Left ventricle myocardium inferior (tissue), 1 donor: ENCODE data around the gene LONP1. TPM values are rescaled to one million over a fixed set of nuclear protein-coding genes. Genes with fewer than 3 reads are reported as not detected.

ENCODE experiments used
- DNase-seq: peaks from one replicate; pipeline ENCODE4 v3.0.0-alpha.2; 2020
- H3K27ac ChIP-seq: fragments of 200-600 bp; replicated peaks from 2 replicates; pipeline ENCODE4 v1.8.0; 2021
- H3K27me3 ChIP-seq: fragments of 200-600 bp; 2 replicates; pipeline ENCODE4 v1.8.0; 2021; ENCODE audit warnings: low read depth
- H3K36me3 ChIP-seq: fragments of 200-600 bp; 2 replicates; pipeline ENCODE4 v1.8.0; 2021
- H3K4me1 ChIP-seq: fragments of 200-600 bp; 2 replicates; pipeline ENCODE4 v1.8.0; 2021
- H3K4me3 ChIP-seq: fragments of 200-600 bp; 2 replicates; pipeline ENCODE4 v1.8.0; 2021; ENCODE audit warnings: mild to moderate bottlenecking, moderate library complexity
- H3K9me3 ChIP-seq: fragments of 200-600 bp; replicated peaks from 2 replicates; pipeline ENCODE4 v1.8.0; 2021
- intact Hi-C: fragments of 100-400 bp; cut with micrococcal nuclease; formaldehyde crosslinking; loops from one replicate; pipeline ENCODE4 v1.11.0; 2022
- total RNA-seq: library from RNA; stranded (reverse); fragmentation: NEBNext Ultra II Directional; extraction: Animal tissue kit (Norgen Biotek cat#: 25700); gene quantifications from one replicate; pipeline ENCODE4 v1.2.1, GENCODE V29; 2021
- TF ChIP-seq, protein P1 (sequence below): fragments of 200-600 bp; IDR thresholded peaks from 2 replicates; pipeline ENCODE4 v1.8.0; 2021; ENCODE audit warnings: antibody characterized with exemption, mild to moderate bottlenecking, borderline replicate concordance
- donor health status: DM: no; HTN: yes; CAD: no; lungs with severe emphysema.

LONP1 gene
- total RNA-seq, 1 donor from 2014 or later, result 104 TPM

DNA sequence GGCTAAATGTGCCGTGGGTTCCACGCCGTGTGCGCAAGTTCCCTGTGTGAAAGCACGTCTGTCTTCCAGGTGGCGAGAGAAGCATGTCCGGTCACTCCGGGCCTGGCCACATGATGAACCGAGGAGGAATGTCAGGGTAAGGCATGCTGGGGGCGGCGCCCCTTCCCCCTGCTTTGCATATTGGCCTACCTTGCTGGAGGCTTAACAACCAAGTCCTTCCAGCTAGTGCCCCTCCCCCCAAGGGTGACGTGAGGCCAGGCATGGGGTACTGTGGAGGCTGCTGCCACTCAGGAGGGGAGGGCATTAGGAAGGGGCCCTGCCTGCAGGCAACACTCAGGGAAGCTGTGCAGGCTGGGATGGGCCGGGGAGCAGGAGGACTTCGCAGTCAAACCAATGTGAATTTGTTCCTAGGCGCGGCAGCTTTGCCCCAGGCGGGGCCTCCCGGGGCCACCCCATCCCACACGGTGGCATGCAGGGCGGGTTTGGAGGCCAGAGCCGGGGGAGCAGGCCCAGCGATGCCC lies 52.1 kb downstream of the LONP1 start:
- DNase-seq, result no peak
- no peak overlapping the region for H3K4me3 ChIP-seq
- TF ChIP-seq, protein P1, sequence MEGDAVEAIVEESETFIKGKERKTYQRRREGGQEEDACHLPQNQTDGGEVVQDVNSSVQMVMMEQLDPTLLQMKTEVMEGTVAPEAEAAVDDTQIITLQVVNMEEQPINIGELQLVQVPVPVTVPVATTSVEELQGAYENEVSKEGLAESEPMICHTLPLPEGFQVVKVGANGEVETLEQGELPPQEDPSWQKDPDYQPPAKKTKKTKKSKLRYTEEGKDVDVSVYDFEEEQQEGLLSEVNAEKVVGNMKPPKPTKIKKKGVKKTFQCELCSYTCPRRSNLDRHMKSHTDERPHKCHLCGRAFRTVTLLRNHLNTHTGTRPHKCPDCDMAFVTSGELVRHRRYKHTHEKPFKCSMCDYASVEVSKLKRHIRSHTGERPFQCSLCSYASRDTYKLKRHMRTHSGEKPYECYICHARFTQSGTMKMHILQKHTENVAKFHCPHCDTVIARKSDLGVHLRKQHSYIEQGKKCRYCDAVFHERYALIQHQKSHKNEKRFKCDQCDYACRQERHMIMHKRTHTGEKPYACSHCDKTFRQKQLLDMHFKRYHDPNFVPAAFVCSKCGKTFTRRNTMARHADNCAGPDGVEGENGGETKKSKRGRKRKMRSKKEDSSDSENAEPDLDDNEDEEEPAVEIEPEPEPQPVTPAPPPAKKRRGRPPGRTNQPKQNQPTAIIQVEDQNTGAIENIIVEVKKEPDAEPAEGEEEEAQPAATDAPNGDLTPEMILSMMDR, result no peak
- intact Hi-C loops, result no loop called here
- H3K4me1 ChIP-seq, result no peaks in the 10 kb centered on the region
- H3K36me3 ChIP-seq, result peaks cover 73% of the 10 kb centered on the region
- no peaks in the 10 kb centered on the region for H3K9me3 ChIP-seq
- H3K27me3 ChIP-seq, result no peaks in the 10 kb centered on the region
- H3K27ac ChIP-seq, result no peak overlapping the region

GRCh38 chr19:5666921-5667610 lies 52.9 kb downstream of the LONP1 start:
- H3K9me3 ChIP-seq, result no peaks in the 10 kb centered on the region
- no peak overlapping the region for H3K27ac ChIP-seq
- H3K4me3 ChIP-seq, result no peak overlapping the region
- H3K27me3 ChIP-seq, result no peaks in the 10 kb centered on the region
- no peaks in the 10 kb centered on the region for H3K4me1 ChIP-seq
- no peak for DNase-seq
- TF ChIP-seq, protein P1, result no peak
- intact Hi-C loops, result no loop called here
- peaks cover 81% of the 10 kb centered on the region for H3K36me3 ChIP-seq

DNA sequence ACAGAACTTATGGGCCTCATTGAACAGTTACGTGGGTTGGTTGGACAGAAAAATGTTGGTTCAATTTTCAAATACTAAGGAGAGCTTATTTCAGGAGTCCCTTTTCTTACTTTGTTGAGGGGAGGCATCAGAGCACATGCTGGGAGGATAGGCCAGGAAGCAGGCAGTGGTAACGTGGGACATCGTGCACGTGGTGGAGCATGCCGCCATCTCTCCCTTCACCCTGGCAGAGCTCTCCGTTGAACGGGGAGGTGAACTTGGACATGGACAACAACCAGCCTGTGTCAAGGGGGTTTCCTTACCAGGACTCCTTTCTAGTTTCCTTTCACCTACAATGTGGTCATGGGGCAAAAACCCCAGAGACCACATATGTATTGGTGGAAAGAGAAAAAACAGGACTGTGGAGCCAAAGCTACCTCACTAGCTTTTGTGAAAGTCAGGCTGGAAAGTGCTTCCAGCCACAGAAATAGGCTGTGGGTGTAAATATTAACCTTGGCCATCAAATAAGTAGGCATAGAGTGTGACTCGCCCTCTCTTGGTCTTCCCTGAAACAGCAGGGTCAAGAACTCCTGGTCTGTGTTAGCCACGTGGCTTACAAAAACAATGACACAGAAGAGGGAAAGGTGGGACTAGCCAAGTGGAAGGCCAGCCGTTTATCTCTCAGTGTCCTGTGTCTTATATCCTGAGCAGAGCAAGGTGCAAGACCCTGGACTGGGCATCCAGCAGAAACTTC lies 54.0 kb downstream of the LONP1 start:
- TF ChIP-seq, protein P1, result no peak
- no peak overlapping the region for H3K27ac ChIP-seq
- H3K9me3 ChIP-seq, result no peaks in the 10 kb centered on the region
- no peak overlapping the region for H3K4me3 ChIP-seq
- no peaks in the 10 kb centered on the region for H3K27me3 ChIP-seq
- H3K36me3 ChIP-seq, result peaks cover 92% of the 10 kb centered on the region
- intact Hi-C loops, result no loop called here
- DNase-seq, result no peak
- no peaks in the 10 kb centered on the region for H3K4me1 ChIP-seq

DNA sequence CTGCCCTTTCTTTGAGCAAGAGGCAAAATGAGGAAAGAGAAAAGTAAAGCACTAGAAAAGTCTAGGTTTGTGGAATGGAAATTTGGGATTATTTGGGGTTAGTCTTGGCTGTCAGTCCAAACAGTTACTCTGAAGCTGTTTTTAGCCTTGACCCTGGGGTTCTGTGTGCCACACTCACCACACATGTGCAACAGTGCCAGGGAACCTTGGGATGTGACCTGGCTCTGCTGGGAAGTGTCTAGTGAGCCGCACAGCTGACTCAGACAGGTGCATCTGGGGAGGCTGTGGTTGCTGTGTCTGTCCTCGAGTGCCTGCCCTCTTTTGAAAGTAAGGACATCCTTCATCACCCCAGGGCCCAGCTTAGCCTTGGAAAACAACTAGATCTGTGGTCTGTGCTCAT lies 55.4 kb downstream of the LONP1 start:
- TF ChIP-seq, protein P1, result no peak
- H3K9me3 ChIP-seq, result no peaks in the 10 kb centered on the region
- H3K4me3 ChIP-seq, result no peak overlapping the region
- H3K27ac ChIP-seq, result no peak overlapping the region
- H3K4me1 ChIP-seq, result no peaks in the 10 kb centered on the region
- intact Hi-C loops, result no loop called here
- DNase-seq, result no peak
- H3K36me3 ChIP-seq, result peaks cover 100% of the 10 kb centered on the region
- no peaks in the 10 kb centered on the region for H3K27me3 ChIP-seq

- H3K27me3 ChIP-seq, result no peaks in the 10 kb centered on the region
- no peak for DNase-seq
- intact Hi-C loops, result no loop called here
- no peak overlapping the region for H3K4me3 ChIP-seq
- TF ChIP-seq, protein P1, result no peak
- peaks cover 100% of the 10 kb centered on the region for H3K36me3 ChIP-seq
- H3K9me3 ChIP-seq, result no peaks in the 10 kb centered on the region
- no peaks in the 10 kb centered on the region for H3K4me1 ChIP-seq
- H3K27ac ChIP-seq, result no peak overlapping the region
These were observed 56.0 kb downstream of the LONP1 start for GRCh38 chr19:5663904-5664303.
